Neutrophil (primary cell): ENCODE results near the gene LRRC8E.

Experiments
- H3K27ac ChIP-seq: fragments of 200-600 bp; sonication (generic); 2 replicates; pipeline ENCODE4 v1.5.1; 2016; ENCODE audit warnings: mild to moderate bottlenecking, moderate library complexity
- H3K27me3 ChIP-seq: fragments of 200-600 bp; sonication (generic); 2 replicates; pipeline ENCODE4 v1.6.0; 2016; ENCODE audit warnings: mild to moderate bottlenecking
- H3K36me3 ChIP-seq: fragments of 200-600 bp; sonication (generic); 2 replicates; pipeline ENCODE4 v1.5.1; 2017
- H3K4me1 ChIP-seq, 2 experiments: fragments of 200-600 bp in 1 of 2; sonication (generic) in 1 of 2; 1 replicate in 1 of 2; 2 replicates in 1 of 2; pipeline versions ENCODE4 v1.5.1 to v1.6.1; 2013 to 2016; ENCODE audit warnings: low read depth in 1 of 2, low read length in 1 of 2, mild to moderate bottlenecking in 1 of 2, moderate library complexity in 1 of 2; ENCODE audit not compliant: control insufficient read depth in 1 of 2, insufficient read depth in 1 of 2
- H3K4me3 ChIP-seq, 2 experiments: fragments of 200-600 bp in 1 of 2; sonication (generic) in 1 of 2; 1 replicate in 1 of 2; 2 replicates in 1 of 2; pipeline ENCODE4 v1.5.1; 2013 to 2016; ENCODE audit warnings: low read depth in 1 of 2, low read length in 1 of 2, mild to moderate bottlenecking in 1 of 2, moderate library complexity in 1 of 2
- H3K9me3 ChIP-seq: fragments of 200-600 bp; sonication (generic); 2 replicates; pipeline ENCODE4 v1.5.1; 2016
- TF ChIP-seq, protein P1 (sequence below): fragments of 200-600 bp; sonication (generic); IDR thresholded peaks from 2 replicates; pipeline ENCODE4 v1.5.1; 2016; ENCODE audit warnings: antibody characterized with exemption

Gene LRRC8E

DNA sequence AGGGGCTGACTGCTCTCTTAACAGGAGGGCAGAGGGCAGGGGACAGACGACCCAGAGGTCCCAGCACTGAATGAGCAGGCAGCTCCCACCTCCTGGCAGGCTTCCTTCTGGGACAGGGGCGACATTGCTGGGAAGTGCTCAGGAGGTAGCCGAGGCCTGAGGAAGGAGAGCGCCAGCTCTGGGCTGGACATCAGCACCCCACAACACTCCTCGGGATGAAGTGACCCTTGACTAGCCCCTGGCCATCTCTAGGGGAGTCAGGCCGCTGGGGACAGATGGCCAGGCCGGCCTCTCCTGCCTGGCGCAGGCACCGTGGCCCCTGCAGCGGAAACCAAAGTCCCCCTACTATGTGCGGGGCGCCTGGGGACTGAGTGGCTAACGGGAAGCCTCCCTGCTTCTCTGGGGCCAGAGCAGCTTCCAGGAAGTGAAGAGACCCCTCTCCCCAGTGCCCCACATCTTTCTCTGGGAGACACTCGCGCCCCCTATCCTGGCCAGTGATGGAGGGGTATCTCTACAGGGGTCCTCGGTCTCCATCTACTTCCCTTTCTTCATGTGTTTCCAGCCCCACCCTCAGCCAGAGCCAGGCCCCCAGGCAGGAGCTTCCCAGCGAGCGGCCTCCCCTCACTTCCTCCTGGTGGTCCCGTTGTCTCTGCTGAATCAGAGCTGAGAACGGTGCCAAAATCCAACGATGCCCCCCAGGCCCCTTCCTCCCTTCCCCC is 24.2 kb upstream of the LRRC8E start:
- H3K27ac ChIP-seq: no peak overlapping the region
- no peaks in the 10 kb centered on the region for H3K36me3 ChIP-seq
- TF ChIP-seq, protein P1, sequence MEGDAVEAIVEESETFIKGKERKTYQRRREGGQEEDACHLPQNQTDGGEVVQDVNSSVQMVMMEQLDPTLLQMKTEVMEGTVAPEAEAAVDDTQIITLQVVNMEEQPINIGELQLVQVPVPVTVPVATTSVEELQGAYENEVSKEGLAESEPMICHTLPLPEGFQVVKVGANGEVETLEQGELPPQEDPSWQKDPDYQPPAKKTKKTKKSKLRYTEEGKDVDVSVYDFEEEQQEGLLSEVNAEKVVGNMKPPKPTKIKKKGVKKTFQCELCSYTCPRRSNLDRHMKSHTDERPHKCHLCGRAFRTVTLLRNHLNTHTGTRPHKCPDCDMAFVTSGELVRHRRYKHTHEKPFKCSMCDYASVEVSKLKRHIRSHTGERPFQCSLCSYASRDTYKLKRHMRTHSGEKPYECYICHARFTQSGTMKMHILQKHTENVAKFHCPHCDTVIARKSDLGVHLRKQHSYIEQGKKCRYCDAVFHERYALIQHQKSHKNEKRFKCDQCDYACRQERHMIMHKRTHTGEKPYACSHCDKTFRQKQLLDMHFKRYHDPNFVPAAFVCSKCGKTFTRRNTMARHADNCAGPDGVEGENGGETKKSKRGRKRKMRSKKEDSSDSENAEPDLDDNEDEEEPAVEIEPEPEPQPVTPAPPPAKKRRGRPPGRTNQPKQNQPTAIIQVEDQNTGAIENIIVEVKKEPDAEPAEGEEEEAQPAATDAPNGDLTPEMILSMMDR: no peak
- peaks cover 98% of the 10 kb centered on the region for H3K27me3 ChIP-seq
- H3K4me3 ChIP-seq: no peak overlapping the region
- H3K4me1 ChIP-seq: peaks cover 17 to 27% of the 10 kb centered on the region in 2 experiments
- H3K9me3 ChIP-seq: no peaks in the 10 kb centered on the region

DNA sequence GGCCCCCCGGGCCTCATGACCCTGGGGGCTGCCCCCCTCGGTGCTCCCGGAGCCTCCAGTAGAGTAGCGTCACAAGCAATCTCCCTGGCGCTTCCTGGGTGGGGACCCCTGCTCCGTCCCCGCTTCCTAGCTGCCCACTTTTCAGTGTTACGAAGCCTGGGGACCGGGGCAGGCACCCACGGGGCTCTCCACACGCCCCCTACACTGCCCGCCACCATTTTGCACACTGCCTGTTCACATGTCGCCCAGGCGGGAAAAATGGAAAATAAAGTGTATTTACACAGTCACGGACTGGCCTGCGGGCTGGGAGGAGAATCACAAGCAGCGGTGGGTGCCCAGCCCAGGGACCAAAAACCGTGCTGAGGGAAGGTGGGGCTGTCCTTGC is 23.6 kb upstream of the LRRC8E start:
- Histone ChIP-seq H3K36me3 (no peaks in the 10 kb centered on the region), H3K9me3 (no peaks in the 10 kb centered on the region), H3K27ac (no peak overlapping the region), H3K4me3 (no peak overlapping the region), H3K4me1 (peaks cover 22 to 33% of the 10 kb centered on the region in 2 experiments), H3K27me3 (peaks cover 100% of the 10 kb centered on the region)
- TF ChIP-seq, protein P1: no peak

DNA sequence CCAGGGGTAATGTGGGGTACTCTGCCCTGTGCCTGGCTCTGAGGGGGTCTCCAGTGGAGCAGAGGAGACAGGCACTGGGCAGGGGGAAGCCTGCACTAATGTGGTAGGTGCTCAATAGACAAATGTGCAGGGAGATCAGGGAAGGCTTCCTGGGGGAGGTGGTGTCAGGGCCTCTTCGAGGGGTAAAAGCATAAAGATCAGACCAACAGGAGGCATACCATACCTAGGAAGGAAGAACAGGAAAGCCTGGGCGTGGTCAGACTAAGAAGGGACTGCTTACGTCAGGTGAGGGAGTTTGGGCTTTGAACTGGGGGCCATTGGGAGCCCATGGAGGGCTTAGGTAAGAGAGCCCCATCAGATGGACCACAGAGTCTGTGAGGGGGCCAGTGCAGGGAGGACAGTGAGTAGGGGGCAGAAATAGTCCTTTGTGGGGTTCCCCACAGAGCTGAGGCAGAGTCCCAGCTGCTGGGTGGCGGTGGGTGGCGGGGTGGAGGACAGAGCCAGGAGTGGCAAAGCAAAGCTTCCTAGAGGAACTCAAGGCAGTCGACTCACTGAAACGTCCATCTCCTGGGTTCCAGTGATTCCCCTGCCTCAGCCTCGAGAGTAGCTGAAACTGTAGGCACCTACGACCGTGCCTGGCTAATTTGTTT is 22.9 kb upstream of the LRRC8E start:
- Histone ChIP-seq H3K4me1 (peaks cover 25 to 38% of the 10 kb centered on the region in 2 experiments), H3K27ac (no peak overlapping the region), H3K4me3 (no peak overlapping the region), H3K36me3 (no peaks in the 10 kb centered on the region), H3K9me3 (no peaks in the 10 kb centered on the region), H3K27me3 (peaks cover 97% of the 10 kb centered on the region)
- TF ChIP-seq, protein P1: no peak

DNA sequence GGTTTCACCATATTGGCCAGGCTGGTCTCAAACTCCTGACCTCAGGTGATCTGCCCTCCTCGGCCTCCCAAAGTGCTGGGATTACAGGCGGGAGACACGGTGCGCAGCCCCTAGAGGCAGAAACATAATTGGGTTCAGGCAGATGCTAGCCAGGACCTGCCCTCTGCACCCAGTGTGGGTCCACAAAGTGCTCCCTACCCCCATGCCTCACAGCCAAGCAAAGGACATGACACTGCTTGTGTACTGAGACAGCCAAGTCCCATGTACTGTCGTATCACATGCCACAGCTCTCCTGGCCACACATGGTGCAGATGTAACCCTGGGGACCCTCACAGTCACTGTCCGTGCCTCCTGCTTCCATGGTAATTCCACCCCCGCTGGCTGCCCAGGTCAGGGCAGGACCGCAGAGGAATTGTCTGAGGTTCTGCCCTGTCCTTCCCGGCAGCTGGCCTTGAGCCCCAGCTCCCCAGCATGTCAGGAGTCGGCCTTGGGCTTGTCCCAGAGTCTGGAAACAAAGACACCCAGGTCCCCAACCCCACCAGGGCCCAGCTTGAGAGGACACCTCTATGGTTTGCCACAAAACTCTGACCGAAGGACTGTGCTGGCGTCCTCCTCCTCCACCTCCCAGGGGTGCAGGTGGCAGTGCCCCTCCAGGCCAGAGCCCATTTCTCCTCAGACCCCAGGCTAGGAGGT is 21.8 kb upstream of the LRRC8E start:
- TF ChIP-seq, protein P1: no peak
- peaks cover 94% of the 10 kb centered on the region for H3K27me3 ChIP-seq
- no peaks in the 10 kb centered on the region for H3K9me3 ChIP-seq
- peaks cover 30 to 47% of the 10 kb centered on the region in 2 experiments for H3K4me1 ChIP-seq
- no peak overlapping the region for H3K4me3 ChIP-seq
- H3K27ac ChIP-seq: no peak overlapping the region
- H3K36me3 ChIP-seq: no peaks in the 10 kb centered on the region

DNA sequence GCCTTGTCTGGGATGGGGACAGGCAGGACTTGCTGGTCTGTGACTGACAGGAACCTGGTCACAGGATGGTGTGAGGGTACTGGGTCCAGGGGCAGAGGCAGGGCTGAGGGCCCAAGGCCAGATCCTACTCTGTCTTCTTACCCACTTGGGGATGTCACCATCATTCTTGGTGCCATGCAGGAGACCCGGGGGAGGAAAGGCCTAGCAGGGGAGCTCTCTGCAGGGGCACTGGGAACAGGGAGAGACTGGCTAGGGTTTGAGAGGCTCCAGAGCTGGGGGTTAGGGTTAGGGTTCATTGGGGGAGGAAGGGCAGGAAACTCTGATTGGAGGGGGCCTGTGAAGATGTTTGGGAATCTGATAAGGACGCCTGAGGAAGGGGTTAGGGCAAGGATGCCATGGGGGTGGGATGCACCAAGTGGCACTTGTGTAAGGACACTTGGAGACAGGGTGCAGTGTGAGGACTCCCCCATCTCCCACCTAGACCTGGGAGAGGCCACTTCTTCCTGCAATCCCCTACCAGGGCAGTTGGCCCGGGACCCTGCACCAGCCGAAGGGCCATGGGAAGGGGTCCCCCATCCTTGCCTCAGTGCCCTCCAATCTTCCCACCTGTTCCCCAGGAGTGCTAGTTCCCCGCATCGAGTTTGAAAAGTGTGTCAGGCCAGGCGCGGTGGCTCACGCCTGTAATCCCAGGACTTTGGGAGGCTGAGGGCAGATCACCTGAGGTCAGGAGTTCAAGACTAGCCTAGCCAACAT is 21.0 kb upstream of the LRRC8E start:
- Histone ChIP-seq H3K36me3 (no peaks in the 10 kb centered on the region), H3K9me3 (no peaks in the 10 kb centered on the region), H3K27me3 (peaks cover 94% of the 10 kb centered on the region), H3K4me1 (peaks cover 30 to 47% of the 10 kb centered on the region in 2 experiments), H3K4me3 (no peak overlapping the region), H3K27ac (no peak overlapping the region)
- TF ChIP-seq, protein P1: no peak
